Raji (cell line): ENCODE measurements around the gene KIAA1549.

Source experiments
- POLR2A ChIP-seq: IDR thresholded peaks from 2 replicates; pipeline ENCODE4 v1.6.1; 2011; ENCODE audit warnings: low read depth, low read length, control low read depth; ENCODE audit not compliant: insufficient read depth

KIAA1549 gene

DNA sequence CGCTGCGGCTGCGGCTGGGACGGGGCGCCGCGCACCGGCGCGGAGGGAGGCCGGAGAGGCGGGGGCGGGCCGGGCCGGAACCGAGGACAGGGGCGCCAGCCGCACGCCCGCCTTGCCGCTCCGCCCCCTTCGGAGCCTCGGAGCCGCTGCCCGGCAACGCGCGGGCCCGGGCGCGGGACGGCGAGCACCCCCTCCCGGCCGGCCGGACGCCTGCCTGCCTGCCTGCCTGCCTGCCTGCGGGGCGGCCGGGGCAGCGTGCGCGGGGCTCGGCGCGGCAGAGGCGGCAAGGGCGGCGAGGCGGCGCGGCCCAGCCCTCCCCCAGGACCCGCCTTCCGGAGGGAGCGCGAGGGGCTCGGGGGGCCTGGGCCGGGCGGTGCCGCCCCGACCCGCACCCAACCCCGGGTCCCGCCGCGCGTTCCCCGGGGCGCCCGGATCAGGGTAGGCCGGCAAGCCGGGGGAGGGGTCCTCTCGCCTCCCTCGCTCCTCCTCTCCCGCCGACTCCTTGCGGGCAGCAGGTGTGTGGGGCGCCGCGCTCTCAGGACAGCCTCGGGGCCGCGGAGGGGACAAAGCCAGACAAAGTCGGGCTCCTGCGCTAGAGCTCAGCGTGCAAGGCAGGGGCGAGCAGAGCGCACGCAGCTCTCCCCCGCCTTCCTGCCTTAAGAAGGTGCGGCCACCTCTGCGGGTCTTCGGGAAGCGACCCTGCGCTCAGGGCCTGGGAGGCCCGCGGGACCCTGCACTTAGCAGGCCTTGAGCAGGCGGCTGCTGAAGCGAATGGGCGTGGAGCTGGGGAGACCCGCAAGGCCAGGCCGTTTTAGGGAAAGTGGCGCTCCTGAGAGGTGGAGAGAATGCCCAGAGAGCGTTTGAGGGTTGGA, at the start of gene KIAA1549:
KIAA1549 (minus strand) TSS at position 58 of the 872 bp plus-strand sequence. CDS start 120 bp downstream, outside the sequence.
- no peak for TF ChIP-seq POLR2A

DNA sequence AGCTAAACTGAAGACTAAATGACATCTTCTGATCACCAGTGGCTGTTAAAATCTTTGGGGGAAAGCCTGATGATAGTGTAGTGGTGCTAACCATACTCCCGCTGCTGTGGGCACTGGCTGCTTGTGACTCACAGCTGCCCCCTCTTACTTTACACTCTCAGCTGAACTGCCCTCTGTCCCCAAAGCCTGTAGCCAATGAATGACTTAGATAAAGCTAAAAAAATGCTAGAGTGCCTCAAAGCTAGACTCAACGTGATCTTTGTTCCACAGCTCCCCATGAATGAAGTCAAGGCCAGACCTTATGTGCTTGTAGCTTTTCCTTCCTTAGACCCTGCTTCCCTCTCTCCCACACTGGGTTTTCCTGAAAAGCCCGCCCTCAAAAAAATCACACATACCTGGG, 48.2 kb upstream of the KIAA1549 start:
- no peak for TF ChIP-seq POLR2A

DNA sequence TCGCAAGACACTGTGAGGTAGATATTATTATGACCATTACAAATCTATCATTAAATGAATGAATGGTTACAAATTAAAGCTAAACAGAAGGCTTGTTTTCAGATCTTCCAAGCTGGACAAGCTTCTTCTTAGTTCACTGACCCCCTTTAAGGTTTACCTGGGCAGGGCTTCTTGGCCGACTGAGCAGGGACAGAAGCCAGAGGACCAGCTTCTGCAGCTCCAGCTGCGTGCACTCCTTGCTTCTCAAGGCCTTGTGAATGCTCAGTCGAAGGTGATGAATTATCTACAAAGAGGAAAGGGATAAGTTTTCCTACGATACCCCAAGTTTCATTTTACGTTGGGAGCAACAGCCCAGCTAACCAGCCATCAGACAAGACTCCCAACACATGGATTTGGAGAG, 45.4 kb upstream of the KIAA1549 start:
- TF ChIP-seq POLR2A, result no peak

DNA sequence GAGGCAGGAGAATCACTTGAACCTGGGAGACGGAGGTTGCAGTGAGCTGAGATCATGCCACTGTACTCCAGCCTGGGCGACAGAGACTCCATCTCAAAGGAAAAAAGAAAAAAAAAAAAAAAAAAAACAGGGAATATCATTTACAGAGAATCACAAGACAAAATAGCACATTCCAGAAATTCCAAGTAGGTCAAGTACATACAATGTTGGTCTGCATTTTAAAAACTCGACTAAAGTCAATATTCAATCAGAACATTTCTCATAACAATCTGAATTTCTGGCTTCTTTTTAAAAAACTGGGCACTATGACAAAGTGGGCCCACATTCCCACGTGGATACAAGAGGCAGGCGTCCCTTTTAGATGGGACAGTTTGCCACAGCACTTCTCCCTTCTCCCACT, 41.9 kb upstream of the KIAA1549 start:
- no peak for TF ChIP-seq POLR2A

DNA sequence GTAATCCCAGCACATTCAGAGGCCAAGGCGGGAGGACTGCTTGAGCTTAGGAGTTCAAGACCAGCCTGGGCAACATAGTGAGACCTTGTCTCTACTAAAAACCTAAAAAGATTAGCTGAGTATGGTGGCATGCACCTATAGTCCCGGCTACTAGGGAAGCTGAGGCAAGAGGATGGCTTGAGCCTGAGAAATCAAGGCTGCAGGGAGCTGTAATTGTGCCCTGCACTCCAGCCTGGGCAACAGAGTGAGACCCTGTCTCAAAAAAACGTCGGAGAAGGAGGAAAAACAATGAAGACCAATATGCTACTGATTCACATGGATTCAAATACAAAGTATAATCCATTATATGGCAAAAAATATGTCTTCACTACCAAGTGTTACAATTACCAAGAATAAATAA, 41.1 kb upstream of the KIAA1549 start:
- TF ChIP-seq POLR2A, result no peak

DNA sequence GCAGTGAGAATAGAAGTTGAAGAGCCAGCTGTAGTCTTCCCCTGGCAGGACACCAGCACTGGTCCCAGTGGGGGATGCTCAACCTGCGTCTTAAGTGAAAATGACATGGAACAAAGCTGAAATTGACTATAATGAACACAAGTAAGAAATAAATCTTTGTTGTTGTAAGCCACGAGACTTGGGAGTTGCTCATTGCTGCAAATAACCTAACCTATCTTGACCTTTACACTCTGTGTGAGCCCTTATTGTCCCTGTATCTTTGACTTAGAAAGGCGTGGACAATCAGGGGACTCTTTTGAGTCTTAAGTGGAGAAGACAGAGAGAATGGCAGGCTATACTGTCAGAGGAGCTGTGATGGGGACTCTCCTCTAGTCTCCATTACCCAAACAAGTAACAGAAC, 37.7 kb upstream of the KIAA1549 start:
- TF ChIP-seq POLR2A, result no peak

DNA sequence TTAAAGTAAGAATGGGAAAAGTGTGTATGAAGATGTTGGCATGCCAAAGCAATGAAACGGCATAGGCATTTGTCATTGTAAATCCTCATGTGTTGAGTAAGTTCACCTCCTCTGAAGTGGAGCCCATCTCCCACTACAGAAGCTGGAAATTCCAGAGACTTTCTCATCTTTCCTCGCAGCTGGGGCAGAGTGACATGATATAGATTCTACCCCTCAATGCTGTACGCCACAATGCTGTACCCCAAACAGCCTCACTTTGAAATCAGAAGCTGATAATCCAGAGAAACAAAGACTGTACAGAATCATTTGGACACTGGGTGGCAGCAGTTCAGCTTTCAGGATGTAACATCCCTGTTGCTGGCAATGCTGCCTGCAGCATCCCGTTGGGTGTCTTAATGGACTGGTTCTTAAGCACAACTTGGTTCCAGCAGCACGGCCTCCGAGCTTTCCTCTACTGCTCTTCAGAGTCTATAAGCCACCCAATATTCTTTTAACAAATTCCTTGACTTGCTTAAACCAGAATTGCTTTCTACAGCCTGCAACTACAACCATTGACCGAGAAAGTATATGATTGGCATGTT, 35.8 kb upstream of the KIAA1549 start:
- TF ChIP-seq POLR2A, result no peak

DNA sequence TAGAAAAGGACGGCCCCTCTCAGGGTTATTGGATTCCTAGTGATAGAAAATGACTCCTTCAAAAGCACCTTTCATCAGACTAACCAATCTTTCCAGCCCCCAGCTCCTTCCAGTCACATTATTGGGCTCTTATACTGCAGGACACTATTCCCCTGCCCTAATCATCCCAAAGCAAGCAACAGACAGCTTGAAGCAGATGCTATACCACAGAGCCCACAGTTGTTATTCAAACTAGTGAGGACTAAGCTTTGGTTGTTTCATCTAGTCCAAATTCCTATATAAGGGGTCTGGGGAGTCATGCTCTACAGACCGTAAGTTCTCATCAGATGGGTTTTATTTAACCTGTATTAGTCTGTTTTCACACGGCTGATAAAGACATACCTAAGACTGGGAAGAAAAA, 30.2 kb upstream of the KIAA1549 start:
- no peak for TF ChIP-seq POLR2A

DNA sequence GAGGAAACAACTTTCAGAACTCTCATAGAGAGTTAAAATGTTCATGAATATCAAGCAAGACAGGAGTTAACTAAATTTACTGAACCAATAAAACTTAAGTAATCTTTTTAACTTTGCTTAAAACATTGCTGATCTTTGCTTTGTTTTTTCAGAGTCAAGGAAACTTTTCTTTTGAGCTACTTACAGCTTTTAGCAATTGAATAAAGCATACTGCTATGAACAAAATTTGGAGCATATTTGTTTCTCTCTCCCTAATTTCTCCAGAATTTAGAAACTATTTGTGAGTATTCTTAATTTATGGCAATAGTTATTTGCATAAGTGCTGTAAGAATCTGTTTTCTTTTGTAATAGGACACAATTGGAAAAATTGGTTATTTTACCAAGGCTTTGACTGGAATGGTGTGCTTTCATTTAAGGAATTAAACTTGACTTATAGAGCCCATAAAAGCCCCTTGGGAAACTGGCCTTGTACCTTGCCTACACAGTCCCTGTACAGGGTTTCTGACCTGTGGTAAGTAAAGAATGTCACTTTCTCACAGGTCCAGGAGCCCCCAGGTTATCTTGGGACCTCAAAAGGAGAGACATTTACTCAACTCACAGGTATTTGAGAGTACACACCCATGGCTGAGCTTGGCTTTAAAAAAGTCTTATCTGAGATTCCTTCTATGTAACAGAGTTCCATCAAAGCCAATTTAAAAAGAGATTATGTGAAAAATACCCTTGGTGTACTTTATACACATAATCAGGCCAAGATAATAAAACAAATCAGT, 23.3 kb upstream of the KIAA1549 start:
- no peak for TF ChIP-seq POLR2A

DNA sequence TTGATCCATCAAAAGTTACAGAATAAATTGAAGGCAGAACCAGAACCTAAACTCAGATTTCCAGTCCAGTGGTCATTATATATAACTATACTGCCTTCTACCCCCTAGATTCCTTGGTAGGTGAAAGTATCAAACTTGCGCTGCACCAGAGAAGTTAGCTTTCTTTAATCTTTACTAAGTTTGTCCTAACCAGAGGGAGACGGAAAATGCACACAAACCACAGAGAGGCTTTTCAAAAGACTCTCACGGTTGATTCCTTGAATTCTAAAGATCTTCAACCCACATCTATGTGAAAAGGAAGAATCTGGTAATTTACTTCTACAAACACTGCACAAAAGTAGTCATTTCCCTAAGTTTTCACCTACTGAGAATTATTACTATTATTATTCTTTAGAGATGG, 18.2 kb upstream of the KIAA1549 start:
- no peak for TF ChIP-seq POLR2A

DNA sequence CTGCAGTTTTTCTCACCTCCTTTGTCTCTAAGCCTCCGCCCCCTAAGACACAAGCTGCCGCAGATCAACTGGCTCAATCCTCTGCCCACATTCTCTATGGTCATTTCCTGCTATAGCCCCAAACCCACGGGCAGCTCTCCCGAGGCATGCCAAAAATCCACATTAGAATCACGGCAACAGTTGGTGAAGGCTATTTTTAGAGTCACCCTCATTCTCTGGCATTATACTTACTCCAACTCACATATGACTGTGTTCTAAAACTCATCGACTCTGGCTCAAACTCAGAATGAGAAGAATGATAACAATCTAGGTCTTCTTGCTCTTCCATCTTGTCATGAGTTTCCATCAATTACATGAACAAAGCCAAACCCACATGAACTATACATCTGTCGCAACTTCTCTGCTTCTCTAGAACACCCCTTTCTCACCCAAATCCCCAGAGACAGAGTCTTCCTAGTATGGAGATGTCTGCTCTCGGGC, 10.9 kb upstream of the KIAA1549 start:
- no peak for TF ChIP-seq POLR2A

DNA sequence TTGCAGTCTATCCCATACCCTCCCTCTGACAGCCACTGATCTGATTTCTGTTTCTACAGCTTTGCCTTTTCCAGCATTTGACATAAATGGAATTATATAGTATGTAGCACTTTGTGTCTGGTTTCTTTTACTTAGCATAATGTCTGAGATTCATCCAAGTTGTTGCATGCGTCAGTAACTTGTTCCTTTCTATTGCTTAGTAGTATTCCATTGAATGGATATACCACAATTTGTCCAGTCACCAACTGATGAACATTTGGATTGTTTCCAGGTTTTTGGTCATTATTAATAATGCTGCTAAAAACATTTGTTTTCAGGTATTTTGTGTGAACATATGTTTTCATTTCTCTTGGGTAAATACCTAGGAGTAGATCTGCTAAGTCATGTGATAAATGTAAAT, 6.5 kb upstream of the KIAA1549 start:
- no peak for TF ChIP-seq POLR2A

DNA sequence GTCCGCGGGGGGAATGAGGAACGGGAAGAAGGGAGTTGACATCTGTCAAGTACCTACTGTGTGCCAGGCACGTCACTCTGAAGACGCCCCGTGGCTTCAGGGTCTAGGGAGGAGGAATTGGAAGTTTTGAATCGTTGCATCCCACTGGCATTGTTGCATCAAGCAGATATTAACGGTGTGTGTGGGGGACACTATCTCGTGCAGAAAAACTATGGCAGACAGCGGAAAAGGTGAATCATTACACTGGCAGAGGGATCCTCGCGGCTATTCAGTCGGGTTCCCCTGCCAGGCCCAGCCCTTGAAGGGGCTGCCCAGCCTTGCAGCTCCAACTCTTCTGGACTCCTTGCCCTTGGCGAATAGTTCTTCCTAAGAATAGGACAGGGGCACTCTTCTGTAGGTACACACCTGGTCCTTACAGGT, 1.0 kb upstream of the KIAA1549 start:
- no peak for TF ChIP-seq POLR2A

DNA sequence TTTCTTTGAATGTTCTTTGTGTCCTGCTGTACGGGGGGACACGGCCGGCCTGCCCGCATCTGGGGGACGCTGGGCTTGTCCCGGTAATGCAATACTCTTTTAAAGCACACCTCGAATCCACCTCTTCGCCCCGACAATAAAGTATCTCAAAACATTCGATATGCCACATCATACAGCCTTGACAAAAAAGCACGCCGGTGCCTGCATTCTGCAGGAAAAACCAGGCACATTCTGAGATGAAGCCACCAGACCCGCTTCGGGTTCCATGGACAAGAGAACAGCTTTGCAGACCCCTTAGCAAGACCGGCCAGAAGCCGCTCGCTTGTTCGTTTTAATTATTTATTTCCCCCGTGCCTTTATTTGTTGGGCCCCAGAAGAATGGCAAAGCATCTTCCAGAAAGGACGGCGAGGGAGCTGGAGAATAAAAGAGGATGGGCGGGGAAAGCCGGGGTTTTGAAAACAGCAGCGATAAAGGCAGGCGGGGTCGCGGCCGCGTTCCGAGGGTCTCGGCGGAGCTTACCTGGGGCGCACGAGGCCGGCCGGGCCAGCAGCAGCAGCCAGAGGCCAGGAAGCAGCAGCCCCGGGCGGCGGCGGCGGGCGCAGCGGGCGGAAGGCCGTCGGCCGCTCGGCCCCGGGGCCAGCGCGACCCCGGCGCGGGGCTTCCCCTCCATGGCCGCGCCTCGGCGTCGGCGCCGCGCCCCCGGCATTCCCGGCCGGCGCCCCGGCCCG, 462 bp downstream of the KIAA1549 start:
- no peak for TF ChIP-seq POLR2A

DNA sequence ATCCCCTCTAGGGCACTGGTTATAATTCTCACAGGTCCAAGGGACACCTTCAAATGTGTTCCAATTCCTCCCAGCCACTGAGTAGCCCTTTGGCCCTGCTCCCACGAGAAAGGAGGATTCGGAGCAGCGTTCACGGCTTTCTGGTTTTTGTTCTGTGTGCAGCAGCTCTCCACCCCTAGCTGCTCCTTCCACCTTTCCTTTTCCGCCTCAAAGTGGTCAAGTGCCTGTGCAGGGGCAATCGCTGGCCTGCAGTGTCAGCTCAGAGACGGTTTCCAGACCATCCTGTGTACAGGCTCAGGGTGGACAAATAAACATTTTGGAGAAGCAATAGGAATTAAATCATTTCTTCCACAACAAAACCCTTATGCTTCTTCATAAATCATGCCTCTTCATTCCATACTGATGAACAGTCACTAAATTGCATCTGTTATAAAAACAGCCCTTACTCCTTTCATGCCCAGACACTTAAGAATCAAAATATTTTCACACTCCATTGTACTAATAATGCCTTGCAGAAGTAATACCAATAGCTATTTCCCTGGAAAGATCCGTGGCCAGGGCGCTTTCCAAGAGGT, 1.1 kb downstream of the KIAA1549 start:
- TF ChIP-seq POLR2A, result no peak
